Esophagus muscularis mucosa (tissue), 3 donors: ENCODE results near the gene EFTUD2.

Experiments used
- POLR2A ChIP-seq: fragments of 450-650 bp; IDR thresholded peaks from one replicate; pipeline ENCODE4 v1.6.1; 2017; ENCODE audit warnings: antibody characterized with exemption, moderate library complexity, mild to moderate bottlenecking, low read depth
- TF ChIP-seq, protein P1 (sequence below), 3 experiments: fragments of 200-600 bp in 2 of 3; fragments of 450-650 bp in 1 of 3; sonication (generic) in 2 of 3; IDR thresholded peaks; one replicate each; pipeline ENCODE4 v1.5.1; 2017 to 2019; ENCODE audit warnings: antibody characterized with exemption in 3 of 3, mild to moderate bottlenecking in 2 of 3, moderate library complexity in 1 of 3

GRCh38 chr17:44930667-44931066, 31.4 kb upstream of the EFTUD2 start:
- TF ChIP-seq POLR2A = no peak
- TF ChIP-seq, protein P1, sequence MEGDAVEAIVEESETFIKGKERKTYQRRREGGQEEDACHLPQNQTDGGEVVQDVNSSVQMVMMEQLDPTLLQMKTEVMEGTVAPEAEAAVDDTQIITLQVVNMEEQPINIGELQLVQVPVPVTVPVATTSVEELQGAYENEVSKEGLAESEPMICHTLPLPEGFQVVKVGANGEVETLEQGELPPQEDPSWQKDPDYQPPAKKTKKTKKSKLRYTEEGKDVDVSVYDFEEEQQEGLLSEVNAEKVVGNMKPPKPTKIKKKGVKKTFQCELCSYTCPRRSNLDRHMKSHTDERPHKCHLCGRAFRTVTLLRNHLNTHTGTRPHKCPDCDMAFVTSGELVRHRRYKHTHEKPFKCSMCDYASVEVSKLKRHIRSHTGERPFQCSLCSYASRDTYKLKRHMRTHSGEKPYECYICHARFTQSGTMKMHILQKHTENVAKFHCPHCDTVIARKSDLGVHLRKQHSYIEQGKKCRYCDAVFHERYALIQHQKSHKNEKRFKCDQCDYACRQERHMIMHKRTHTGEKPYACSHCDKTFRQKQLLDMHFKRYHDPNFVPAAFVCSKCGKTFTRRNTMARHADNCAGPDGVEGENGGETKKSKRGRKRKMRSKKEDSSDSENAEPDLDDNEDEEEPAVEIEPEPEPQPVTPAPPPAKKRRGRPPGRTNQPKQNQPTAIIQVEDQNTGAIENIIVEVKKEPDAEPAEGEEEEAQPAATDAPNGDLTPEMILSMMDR (IDR thresholded peaks at IDR 0.05) = no peak
